Activated naive CD4-positive, alpha-beta T cell treated with anti-CD3 and anti-CD28 coated beads, Interleukin-2, amount 50 U/mL, for 24 hours (primary cell): ENCODE results near the gene TSPAN8.
"Not testable (repeated sequence)": the region's sequence is repeated elsewhere in the genome, so short reads cannot be mapped to it uniquely, and the experiment has no call there.

Experiments
- H3K27ac Mint-ChIP-seq: one replicate; pipeline ENCODE4 v1.8.0; 2021; ENCODE audit warnings: mild to moderate bottlenecking, mixed read lengths
- H3K27me3 Mint-ChIP-seq: one replicate; pipeline ENCODE4 v1.8.0; 2021; ENCODE audit warnings: mixed read lengths
- H3K36me3 Mint-ChIP-seq: one replicate; pipeline ENCODE4 v1.8.0; 2021; ENCODE audit warnings: mixed read lengths
- H3K4me1 Mint-ChIP-seq: one replicate; pipeline ENCODE4 v1.8.0; 2021; ENCODE audit warnings: mixed read lengths
- H3K4me3 Mint-ChIP-seq: one replicate; pipeline ENCODE4 v1.8.0; 2021; ENCODE audit warnings: mild to moderate bottlenecking, mixed read lengths
- H3K9me3 Mint-ChIP-seq: one replicate; pipeline ENCODE4 v1.8.0; 2021; ENCODE audit warnings: mixed read lengths

The TSPAN8 gene

GRCh38 chr12:71170456-71170855, 12.7 kb upstream of the TSPAN8 start:
- peaks cover 1% of the 10 kb centered on the region for H3K36me3 Mint-ChIP-seq
- no peak overlapping the region for H3K27ac Mint-ChIP-seq
- H3K9me3 Mint-ChIP-seq, result no peaks in the 10 kb centered on the region
- no peak overlapping the region for H3K4me3 Mint-ChIP-seq
- peaks cover 1% of the 10 kb centered on the region for H3K27me3 Mint-ChIP-seq
- no peaks in the 10 kb centered on the region for H3K4me1 Mint-ChIP-seq

- H3K36me3 Mint-ChIP-seq, result peaks cover 1% of the 10 kb centered on the region
- H3K4me3 Mint-ChIP-seq, result no peak overlapping the region
- no peaks in the 10 kb centered on the region for H3K9me3 Mint-ChIP-seq
- no peak overlapping the region for H3K27ac Mint-ChIP-seq
- H3K4me1 Mint-ChIP-seq, result no peaks in the 10 kb centered on the region
- H3K27me3 Mint-ChIP-seq, result peaks cover 1% of the 10 kb centered on the region
Measured at GRCh38 chr12:71169286-71169685, 11.5 kb upstream of the TSPAN8 start.

GRCh38 chr12:71166862-71167496, 9.2 kb upstream of the TSPAN8 start:
- H3K27me3 Mint-ChIP-seq, result no peaks in the 10 kb centered on the region
- H3K9me3 Mint-ChIP-seq, result no peaks in the 10 kb centered on the region
- H3K4me1 Mint-ChIP-seq, result no peaks in the 10 kb centered on the region
- H3K27ac Mint-ChIP-seq, result no peak overlapping the region
- peaks cover 1% of the 10 kb centered on the region for H3K36me3 Mint-ChIP-seq
- no peak overlapping the region for H3K4me3 Mint-ChIP-seq

- Mint-ChIP-seq H3K27ac (no peak overlapping the region), H3K27me3 (no peaks in the 10 kb centered on the region), H3K4me1 (no peaks in the 10 kb centered on the region)
Measured at GRCh38 chr12:71166280-71166679, 8.5 kb upstream of the TSPAN8 start.

GRCh38 chr12:71165780-71166179, 8.0 kb upstream of the TSPAN8 start:
- H3K9me3 Mint-ChIP-seq, H3K27me3 Mint-ChIP-seq, H3K4me1 Mint-ChIP-seq, H3K4me3 Mint-ChIP-seq, H3K36me3 Mint-ChIP-seq, H3K27ac Mint-ChIP-seq: not testable (repeated sequence)

More at GRCh38 chr12:71166280-71166679, 8.5 kb upstream of the TSPAN8 start:
- Mint-ChIP-seq H3K9me3 (no peaks in the 10 kb centered on the region), H3K4me3 (no peak overlapping the region), H3K36me3 (peaks cover 1% of the 10 kb centered on the region)

GRCh38 chr12:71164568-71165197, 6.9 kb upstream of the TSPAN8 start:
- Mint-ChIP-seq H3K27me3 (no peaks in the 10 kb centered on the region), H3K36me3 (peaks cover 1% of the 10 kb centered on the region), H3K4me1 (no peaks in the 10 kb centered on the region), H3K4me3 (no peak overlapping the region), H3K27ac (no peak overlapping the region), H3K9me3 (no peaks in the 10 kb centered on the region)

GRCh38 chr12:71164166-71164565, 6.4 kb upstream of the TSPAN8 start:
- Mint-ChIP-seq H3K36me3 (peaks cover 1% of the 10 kb centered on the region), H3K4me3 (no peak overlapping the region), H3K4me1 (no peaks in the 10 kb centered on the region), H3K9me3 (no peaks in the 10 kb centered on the region), H3K27me3 (no peaks in the 10 kb centered on the region), H3K27ac (no peak overlapping the region)

GRCh38 chr12:71162832-71163763, 5.3 kb upstream of the TSPAN8 start:
- Mint-ChIP-seq H3K9me3 (no peaks in the 10 kb centered on the region), H3K27me3 (no peaks in the 10 kb centered on the region), H3K4me3 (no peak overlapping the region), H3K4me1 (no peaks in the 10 kb centered on the region), H3K27ac (no peak overlapping the region), H3K36me3 (peaks cover 1% of the 10 kb centered on the region)

GRCh38 chr12:71161591-71161990, 3.8 kb upstream of the TSPAN8 start:
- no peak overlapping the region for H3K27ac Mint-ChIP-seq
- no peaks in the 10 kb centered on the region for H3K4me1 Mint-ChIP-seq
- no peaks in the 10 kb centered on the region for H3K27me3 Mint-ChIP-seq
- H3K4me3 Mint-ChIP-seq, result no peak overlapping the region
- no peaks in the 10 kb centered on the region for H3K36me3 Mint-ChIP-seq
- no peaks in the 10 kb centered on the region for H3K9me3 Mint-ChIP-seq

GRCh38 chr12:71160585-71160984, 2.8 kb upstream of the TSPAN8 start:
- H3K4me3 Mint-ChIP-seq, result no peak overlapping the region
- no peaks in the 10 kb centered on the region for H3K4me1 Mint-ChIP-seq
- H3K36me3 Mint-ChIP-seq, result no peaks in the 10 kb centered on the region
- no peaks in the 10 kb centered on the region for H3K9me3 Mint-ChIP-seq
- no peaks in the 10 kb centered on the region for H3K27me3 Mint-ChIP-seq
- H3K27ac Mint-ChIP-seq, result no peak overlapping the region

- no peaks in the 10 kb centered on the region for H3K4me1 Mint-ChIP-seq
- H3K4me3 Mint-ChIP-seq, result no peak overlapping the region
- H3K36me3 Mint-ChIP-seq, result no peaks in the 10 kb centered on the region
- no peak overlapping the region for H3K27ac Mint-ChIP-seq
- H3K9me3 Mint-ChIP-seq, result no peaks in the 10 kb centered on the region
- H3K27me3 Mint-ChIP-seq, result no peaks in the 10 kb centered on the region
Measured at GRCh38 chr12:71159878-71160277, 2.1 kb upstream of the TSPAN8 start.

GRCh38 chr12:71159264-71159663, 1.5 kb upstream of the TSPAN8 start:
- Mint-ChIP-seq H3K4me1 (no peaks in the 10 kb centered on the region), H3K4me3 (no peak overlapping the region), H3K27me3 (no peaks in the 10 kb centered on the region), H3K27ac (no peak overlapping the region), H3K9me3 (no peaks in the 10 kb centered on the region), H3K36me3 (no peaks in the 10 kb centered on the region)

- no peak overlapping the region for H3K4me3 Mint-ChIP-seq
- no peaks in the 10 kb centered on the region for H3K36me3 Mint-ChIP-seq
- H3K4me1 Mint-ChIP-seq, result no peaks in the 10 kb centered on the region
- H3K27me3 Mint-ChIP-seq, result no peaks in the 10 kb centered on the region
- no peaks in the 10 kb centered on the region for H3K9me3 Mint-ChIP-seq
- H3K27ac Mint-ChIP-seq, result no peak overlapping the region
Measured at GRCh38 chr12:71158361-71158882, 623 bp upstream of the TSPAN8 start.

GRCh38 chr12:71155225-71155624, 2.6 kb downstream of the TSPAN8 start:
- H3K27ac Mint-ChIP-seq, result no peak overlapping the region
- H3K4me3 Mint-ChIP-seq, result no peak overlapping the region
- no peaks in the 10 kb centered on the region for H3K27me3 Mint-ChIP-seq
- no peaks in the 10 kb centered on the region for H3K36me3 Mint-ChIP-seq
- no peaks in the 10 kb centered on the region for H3K4me1 Mint-ChIP-seq
- H3K9me3 Mint-ChIP-seq, result no peaks in the 10 kb centered on the region

- Mint-ChIP-seq H3K4me3 (no peak overlapping the region), H3K27ac (no peak overlapping the region), H3K27me3 (no peaks in the 10 kb centered on the region), H3K9me3 (no peaks in the 10 kb centered on the region), H3K4me1 (no peaks in the 10 kb centered on the region), H3K36me3 (no peaks in the 10 kb centered on the region)
Measured at GRCh38 chr12:71152851-71153250, 4.9 kb downstream of the TSPAN8 start.

- H3K4me1 Mint-ChIP-seq, H3K36me3 Mint-ChIP-seq, H3K4me3 Mint-ChIP-seq, H3K27me3 Mint-ChIP-seq, H3K9me3 Mint-ChIP-seq, H3K27ac Mint-ChIP-seq: not testable (repeated sequence)
Measured at GRCh38 chr12:71150041-71150440, 7.8 kb downstream of the TSPAN8 start.
